UCSD-AML1 (cell line): Measurements from ENCODE around the gene ECPAS.
"Not testable (repeated sequence)": the region's sequence is repeated elsewhere in the genome, so short reads cannot be mapped to it uniquely, and the experiment has no call there.

Experiments
- DNase-seq: peaks from one replicate; lab custom pipeline; 2025; ENCODE audit not compliant: unreplicated experiment; lab: John Stamatoyannopoulos, UW

Gene ECPAS

GRCh38 chr9:111483858-111484571 is at the start of gene ECPAS:
ECPAS (minus strand) TSS chr9:111484383; CDS start chr9:111472918, 11,465 bp downstream.
- peak; percentile 81 for DNase-seq

- DNase-seq = no peak
Measured at GRCh38 chr9:111533099-111533790, 49.1 kb upstream of the ECPAS start.

DNA sequence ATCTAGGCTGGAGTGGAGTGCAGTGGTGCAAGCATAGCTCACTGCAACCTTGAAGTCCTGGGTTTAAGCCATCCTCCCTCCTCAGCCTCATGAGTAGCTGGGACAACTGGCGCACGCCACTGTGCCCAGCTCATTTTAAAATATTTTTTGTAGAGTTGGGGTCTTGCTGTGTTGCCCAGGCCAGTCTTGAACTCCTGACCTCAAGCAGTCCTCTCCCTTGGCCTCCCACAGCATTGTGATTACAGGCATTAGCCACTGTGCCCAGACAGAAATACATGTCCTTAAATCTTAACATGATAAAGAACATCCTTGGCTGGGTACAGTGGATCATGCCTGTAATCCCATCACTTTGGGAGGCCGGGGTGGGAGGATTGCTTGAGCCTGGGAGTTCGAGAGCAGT is 47.5 kb upstream of the ECPAS start:
- no peak for DNase-seq

DNA sequence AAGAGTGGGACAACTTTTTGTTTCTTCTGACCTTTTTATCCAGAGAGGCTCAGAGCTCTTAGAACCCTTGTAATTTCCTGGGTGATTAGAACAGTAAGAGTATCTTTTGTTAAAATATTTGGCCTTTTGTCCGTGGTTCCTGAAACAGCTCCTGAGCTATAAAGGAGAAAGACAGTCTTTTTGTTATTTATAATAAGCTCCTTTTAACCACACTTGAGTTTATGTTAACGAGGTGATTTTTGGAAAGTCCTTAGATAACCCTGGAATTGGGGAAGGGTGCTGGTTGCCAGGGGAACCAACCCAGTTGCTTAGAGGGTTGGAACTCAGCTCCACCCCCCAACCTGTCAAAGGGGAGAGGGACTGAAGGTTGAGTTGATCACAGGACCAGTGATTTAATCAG is 45.6 kb upstream of the ECPAS start:
- no peak for DNase-seq

- DNase-seq = no peak
Measured at GRCh38 chr9:111527347-111527746, 43.2 kb upstream of the ECPAS start.

GRCh38 chr9:111525056-111525977 is 41.1 kb upstream of the ECPAS start, which contains the start of gene ZNF483:
ZNF483 (plus strand) TSS chr9:111525179; CDS start chr9:111527396, 2,217 bp downstream.
- DNase-seq = no peak

GRCh38 chr9:111524731-111525055 is 40.5 kb upstream of the ECPAS start:
- no peak for DNase-seq

DNA sequence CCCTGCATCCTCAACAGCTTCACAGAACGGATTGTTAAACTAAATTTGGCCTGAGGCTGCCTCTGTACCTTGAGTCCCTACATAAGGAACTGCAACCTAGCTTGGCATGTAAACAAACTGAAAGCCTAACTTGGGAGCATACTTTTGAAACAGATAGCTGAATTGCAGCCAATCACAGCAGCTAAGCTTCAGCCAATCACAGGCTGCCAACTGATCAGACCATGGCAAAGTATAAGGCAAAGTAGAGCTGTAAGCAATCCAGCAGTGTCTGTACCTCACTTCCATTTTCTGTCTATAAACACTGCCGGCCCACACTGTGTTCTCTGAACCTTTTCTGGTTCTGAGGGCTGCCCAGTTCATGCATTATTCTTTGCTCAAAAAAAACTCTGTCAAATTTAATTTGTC is 31.9 kb upstream of the ECPAS start:
- DNase-seq = no peak

GRCh38 chr9:111514967-111515366 is 30.8 kb upstream of the ECPAS start:
- no peak for DNase-seq

DNA sequence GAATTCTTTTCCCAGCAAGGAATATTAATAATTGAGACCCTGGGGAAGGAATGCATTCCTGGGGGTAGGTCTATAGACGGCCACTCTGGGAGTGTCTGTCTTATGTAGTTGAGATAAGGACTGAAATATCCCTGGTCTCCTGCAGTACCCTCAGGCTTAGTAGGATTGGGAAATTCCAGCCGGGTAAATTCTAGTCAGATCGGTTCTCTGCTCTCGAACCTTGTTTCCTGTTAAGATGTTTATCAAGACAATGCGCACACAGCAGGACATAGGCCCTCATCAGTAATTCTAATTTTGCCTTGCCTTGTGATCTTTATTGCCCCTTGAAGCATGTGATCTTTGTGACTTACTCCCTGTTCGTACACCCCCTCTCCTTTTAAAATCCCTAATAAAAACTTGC is 27.4 kb upstream of the ECPAS start:
- not testable (repeated sequence) for DNase-seq

DNA sequence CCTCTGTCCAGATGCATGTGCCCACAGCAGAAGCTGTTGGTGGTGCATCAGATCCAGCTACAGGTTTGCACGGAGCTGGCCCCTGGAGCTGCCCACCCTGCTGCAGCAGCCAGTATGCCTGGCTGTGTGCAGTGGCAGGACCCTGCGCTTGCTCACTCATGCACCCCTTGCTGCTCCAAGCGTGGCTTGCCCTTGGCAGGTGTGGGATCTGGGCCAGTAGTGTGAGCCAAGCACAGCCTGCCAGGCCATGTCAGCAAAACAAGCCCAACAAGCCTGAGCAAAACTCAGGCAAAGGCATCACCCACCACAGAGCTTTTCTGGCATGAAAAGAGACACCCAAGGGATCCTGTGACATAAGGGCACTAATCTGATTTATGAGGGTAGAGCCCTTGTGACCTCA is 18.3 kb upstream of the ECPAS start:
- no peak for DNase-seq

DNA sequence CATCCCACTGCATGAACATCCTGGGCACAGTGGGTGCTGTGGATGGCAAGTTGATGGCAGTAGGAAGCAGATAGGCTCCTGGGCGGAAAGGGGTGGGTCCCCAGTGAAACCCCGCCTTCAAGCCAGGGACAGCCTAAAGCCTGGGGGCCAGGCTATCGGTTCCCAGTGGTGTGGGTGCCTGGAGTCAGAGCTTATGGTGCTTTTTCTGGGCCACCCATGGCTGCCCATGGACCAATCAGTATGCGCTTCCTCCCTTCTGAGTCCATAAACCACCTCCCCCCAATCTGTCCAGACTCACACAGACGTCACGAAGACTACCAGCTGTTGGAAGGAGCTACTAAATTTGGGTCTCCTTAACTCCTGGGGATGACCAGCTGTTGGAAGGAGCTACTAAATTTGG is 17.5 kb upstream of the ECPAS start:
- no peak for DNase-seq

- no peak for DNase-seq
Measured at GRCh38 chr9:111501005-111501562, 16.9 kb upstream of the ECPAS start.

- not testable (repeated sequence) for DNase-seq
Measured at GRCh38 chr9:111497196-111497595, 13.0 kb upstream of the ECPAS start.

DNA sequence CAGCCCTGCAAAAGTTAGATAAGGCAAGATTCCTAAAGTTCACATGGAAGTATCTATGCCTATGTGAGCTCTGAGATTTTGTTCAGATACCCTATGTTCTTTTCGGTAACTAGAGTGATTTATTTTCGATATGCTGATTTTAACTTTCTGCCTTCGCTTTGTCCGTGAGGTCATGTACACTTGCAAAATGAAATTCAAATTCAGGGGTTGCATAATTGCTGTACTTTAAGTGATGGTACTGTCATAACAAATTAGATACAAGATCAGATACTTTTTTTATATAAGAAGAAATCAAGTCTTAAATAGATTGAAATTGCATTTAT is 350 bp upstream of the ECPAS start:
- no peak for DNase-seq

DNA sequence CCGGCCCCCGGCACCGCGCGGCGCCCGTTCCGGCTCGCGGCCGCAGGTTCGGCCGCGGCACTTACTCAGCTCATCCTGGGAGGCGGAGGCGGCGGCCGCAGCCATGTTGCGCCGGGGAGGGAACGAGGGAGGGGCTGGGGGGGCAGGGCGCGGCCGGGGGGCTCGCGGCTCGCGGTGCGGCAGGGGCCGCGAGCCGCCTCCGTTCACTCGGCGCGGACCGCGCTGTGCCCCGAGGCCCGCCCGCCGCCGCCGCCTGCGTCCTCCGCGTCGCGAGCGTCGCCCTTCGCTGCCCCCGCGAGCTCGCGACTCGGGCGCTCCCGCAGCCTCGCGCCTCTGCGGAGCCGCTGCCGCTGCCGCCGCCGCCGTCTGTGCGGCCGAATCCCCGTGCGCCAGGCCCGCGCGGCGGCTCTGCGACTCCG is 735 bp downstream of the ECPAS start:
- DNase-seq = peak; percentile 68

- peak; percentile 70 for DNase-seq
Measured at GRCh38 chr9:111482694-111483438, 1.3 kb downstream of the ECPAS start.

DNA sequence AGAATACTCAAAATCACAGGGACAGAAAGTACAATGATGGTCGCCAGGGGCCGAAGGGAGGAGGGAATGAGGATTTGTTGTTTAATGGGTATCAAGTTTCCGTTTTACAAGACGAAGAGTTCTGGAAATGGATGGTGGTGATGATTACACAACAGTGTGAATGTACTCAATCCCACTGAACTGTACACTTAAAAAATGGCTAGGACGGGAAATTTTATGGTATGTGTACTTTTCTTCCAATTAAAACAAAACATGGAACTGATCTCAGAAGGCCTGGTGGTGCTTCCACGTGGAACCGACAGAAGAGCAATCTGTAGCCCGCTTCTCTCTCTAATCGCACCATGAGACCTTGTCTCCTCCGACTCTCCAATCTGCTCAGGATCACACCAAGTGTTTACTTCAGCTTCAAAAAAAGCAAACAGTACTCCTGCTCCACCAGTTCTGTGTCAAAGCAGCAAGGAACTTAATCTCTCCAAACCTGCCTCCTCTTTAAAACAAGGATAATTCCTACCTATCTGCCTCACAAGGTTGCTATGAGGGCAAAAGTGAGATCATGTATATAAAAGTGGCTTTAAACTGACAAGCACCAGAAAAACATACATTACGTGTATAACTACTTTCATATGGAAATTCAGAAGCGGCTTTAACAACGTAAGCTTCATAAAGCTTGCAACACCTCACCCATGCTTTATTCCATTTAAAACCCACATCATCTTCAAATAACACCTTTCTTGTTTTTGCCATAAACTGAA is 2.1 kb downstream of the ECPAS start:
- DNase-seq = no peak

- DNase-seq = no peak
Measured at GRCh38 chr9:111477677-111478076, 6.5 kb downstream of the ECPAS start.

- DNase-seq = no peak
Measured at GRCh38 chr9:111475195-111475594, 9.0 kb downstream of the ECPAS start.
